GM04504 (cell line): ENCODE results near the gene COL15A1.

Source experiments
- DNase-seq: peaks from one replicate; pipeline ENCODE4 v3.0.0-alpha.2; 2012; ENCODE audit warnings: low read depth

COL15A1 gene

GRCh38 chr9:98973171-98973570 lies 29.5 kb downstream of the COL15A1 start:
- DNase-seq: no peak

GRCh38 chr9:98973576-98973975 lies 29.9 kb downstream of the COL15A1 start:
- DNase-seq: no peak

GRCh38 chr9:98974106-98974505 lies 30.4 kb downstream of the COL15A1 start:
- no peak for DNase-seq

GRCh38 chr9:98974554-98974953 lies 30.8 kb downstream of the COL15A1 start:
- no peak for DNase-seq

- DNase-seq: no peak
Measured at GRCh38 chr9:98974994-98975712, 31.4 kb downstream of the COL15A1 start.

- no peak for DNase-seq
Measured at GRCh38 chr9:98975838-98976237, 32.1 kb downstream of the COL15A1 start.

- no peak for DNase-seq
Measured at GRCh38 chr9:98977246-98977714, 33.6 kb downstream of the COL15A1 start.

- DNase-seq: no peak
Measured at GRCh38 chr9:98977813-98978212, 34.1 kb downstream of the COL15A1 start.

- no peak for DNase-seq
Measured at GRCh38 chr9:98978231-98978681, 34.5 kb downstream of the COL15A1 start.

GRCh38 chr9:98980291-98980690 lies 36.6 kb downstream of the COL15A1 start:
- DNase-seq: no peak

- peak; percentile 81 for DNase-seq
Measured at GRCh38 chr9:98983295-98984268, 39.9 kb downstream of the COL15A1 start.

- DNase-seq: no peak
Measured at GRCh38 chr9:98985596-98985995, 41.9 kb downstream of the COL15A1 start.

GRCh38 chr9:98986866-98987651 lies 43.4 kb downstream of the COL15A1 start:
- no peak for DNase-seq

GRCh38 chr9:98989036-98990000 lies 45.6 kb downstream of the COL15A1 start:
- DNase-seq: peak; percentile 99

- no peak for DNase-seq
Measured at GRCh38 chr9:98990181-98990870, 46.6 kb downstream of the COL15A1 start.

- no peak for DNase-seq
Measured at GRCh38 chr9:98992107-98992884, 48.6 kb downstream of the COL15A1 start.

GRCh38 chr9:98992885-98993569 lies 49.3 kb downstream of the COL15A1 start:
- DNase-seq: no peak

GRCh38 chr9:98993570-98993945 lies 49.9 kb downstream of the COL15A1 start:
- DNase-seq: no peak
